ENCODE measurements around the gene SFMBT1.

DNA sequence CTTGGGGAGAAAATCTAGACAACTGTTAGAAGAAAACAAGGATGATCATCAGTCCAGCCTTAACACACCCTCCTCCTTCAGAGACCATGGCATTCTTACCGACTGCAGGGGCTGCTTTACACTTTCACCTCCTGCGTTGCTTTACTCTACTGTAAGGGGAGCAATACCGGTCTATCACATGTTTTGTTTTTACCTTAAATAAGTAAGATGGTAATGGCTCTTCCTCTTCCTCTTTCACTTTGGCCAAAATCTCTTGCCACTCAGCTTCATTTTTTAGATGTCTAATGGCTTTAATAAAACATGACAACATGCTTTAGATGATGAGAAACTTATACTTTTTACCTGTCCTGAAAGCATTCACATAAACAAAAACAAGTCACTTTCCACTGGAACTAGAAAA is 115.1 kb downstream of the SFMBT1 start:
- TF ChIP-seq ZNF670 (tag by site-specific recombination; IDR thresholded peaks at IDR 0.05; ENCODE audit: low read depth) = no peak
- TF ChIP-seq ZNF629 (tag by site-specific recombination; IDR thresholded peaks at IDR 0.05) = no peak
- TF ChIP-seq SP7 (tag by site-specific recombination; IDR thresholded peaks at IDR 0.05) = no peak
- no peak for TF ChIP-seq ZFP3 (tag by site-specific recombination; IDR thresholded peaks at IDR 0.05; ENCODE audit: low read depth)

All from HEK293 (cell line).